ENCODE measurements around the gene NEK5.
"Not testable (repeated sequence)": the region's sequence is repeated elsewhere in the genome, so short reads cannot be mapped to it uniquely, and the experiment has no call there.

NEK5 gene

GRCh38 chr13:52105841-52106240 lies 23.0 kb downstream of the NEK5 start:
- no peak overlapping the region for H3K27ac ChIP-seq
- no peak for TF ChIP-seq ZFX (IDR thresholded peaks at IDR 0.05; ENCODE audit: borderline replicate concordance)

GRCh38 chr13:52104624-52105023 lies 24.2 kb downstream of the NEK5 start:
- no peak overlapping the region for H3K27ac ChIP-seq

DNA sequence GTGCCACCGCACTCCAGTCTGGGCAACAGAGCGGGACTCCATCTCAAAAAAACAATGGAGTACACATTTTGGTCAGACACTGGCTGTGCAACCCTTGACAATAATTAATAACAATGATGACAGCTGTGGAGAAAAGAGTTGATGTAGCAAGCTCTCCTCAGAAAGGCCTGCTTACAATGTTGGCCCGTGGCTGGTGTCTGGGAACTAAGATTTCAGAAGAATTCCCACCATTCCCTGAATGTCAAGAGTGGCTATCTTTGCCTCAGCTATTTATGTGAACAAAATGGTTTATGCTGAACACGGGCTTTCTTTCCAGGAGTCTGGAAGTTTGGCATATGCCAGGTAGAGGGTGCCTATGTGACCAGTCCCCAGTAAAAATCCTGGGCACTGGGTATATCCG lies 25.5 kb downstream of the NEK5 start:
- TF ChIP-seq ZFX (IDR thresholded peaks at IDR 0.05; ENCODE audit: borderline replicate concordance) (no peak), CTCF (IDR thresholded peaks at IDR 0.05) (no peak)

More at GRCh38 chr13:52104624-52105023, 24.2 kb downstream of the NEK5 start:
- TF ChIP-seq ZFX (IDR thresholded peaks at IDR 0.05; ENCODE audit: borderline replicate concordance) (no peak), CTCF (IDR thresholded peaks at IDR 0.05) (no peak)

DNA sequence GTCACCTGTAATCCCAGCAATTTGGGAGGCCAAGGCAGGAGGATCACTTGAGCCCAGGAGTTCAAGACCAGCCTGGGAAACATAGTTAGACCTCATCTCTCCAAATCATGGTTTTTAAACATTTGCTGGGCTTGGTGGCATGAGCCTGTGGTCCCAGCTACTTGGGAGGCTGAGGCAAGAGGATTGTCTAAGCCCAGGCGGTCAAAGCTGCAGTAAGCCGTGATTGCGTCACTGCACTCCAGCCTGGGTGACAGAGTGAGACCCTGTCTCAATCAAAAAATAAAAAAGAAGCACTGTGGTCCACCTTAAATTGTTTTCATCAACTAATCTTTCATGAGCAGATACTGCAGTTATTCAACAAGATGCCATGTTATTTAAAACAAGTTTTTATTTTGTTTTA lies 26.4 kb downstream of the NEK5 start:
- not testable (repeated sequence) for H3K27ac ChIP-seq

More for the DNA sequence above, 25.5 kb downstream of the NEK5 start:
- no peak overlapping the region for H3K27ac ChIP-seq

DNA sequence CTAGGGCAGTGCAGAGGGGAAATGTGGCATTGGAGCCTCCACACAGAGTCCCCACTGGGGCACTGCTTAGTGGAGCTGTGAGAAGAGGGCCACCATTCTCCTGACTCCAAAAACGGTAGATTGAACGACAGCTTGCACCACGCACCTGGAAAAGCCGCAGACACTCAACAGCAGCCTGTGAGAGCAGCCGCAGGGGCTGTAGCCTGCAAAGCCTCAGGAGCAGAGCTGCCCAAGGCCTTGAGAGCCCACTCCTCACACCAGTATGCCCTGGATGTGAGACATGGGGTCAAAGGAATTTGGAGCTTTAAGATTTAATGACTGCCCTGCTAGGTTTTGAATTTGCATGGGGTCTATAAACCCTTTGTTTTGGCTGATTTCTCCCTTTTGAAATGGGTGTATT lies 31.7 kb downstream of the NEK5 start:
- no peak overlapping the region for H3K27ac ChIP-seq
- TF ChIP-seq CTCF (IDR thresholded peaks at IDR 0.05) (no peak), ZFX (IDR thresholded peaks at IDR 0.05; ENCODE audit: borderline replicate concordance) (no peak)

DNA sequence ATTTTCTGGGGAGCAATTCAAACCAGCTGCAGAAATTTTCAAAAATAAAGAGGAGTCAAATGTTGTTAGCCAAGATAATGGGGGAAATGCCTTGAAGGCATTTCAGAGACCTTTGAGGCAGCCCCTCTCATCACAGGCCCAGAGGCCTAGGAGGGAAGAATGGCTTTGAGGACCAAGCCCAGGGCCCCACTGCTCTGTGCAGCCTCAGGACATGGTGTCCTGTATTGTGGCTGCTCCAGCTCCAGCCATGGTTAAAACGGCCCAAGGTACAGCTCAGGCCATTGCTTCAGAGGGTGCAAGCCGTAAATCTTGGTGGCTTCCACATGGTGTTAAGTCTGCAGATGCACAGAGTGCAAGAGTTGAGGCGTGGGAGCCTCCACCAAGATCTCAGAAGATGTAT lies 32.1 kb downstream of the NEK5 start:
- H3K27ac ChIP-seq: no peak overlapping the region
- TF ChIP-seq ZFX (IDR thresholded peaks at IDR 0.05; ENCODE audit: borderline replicate concordance) (no peak), CTCF (IDR thresholded peaks at IDR 0.05) (no peak)

DNA sequence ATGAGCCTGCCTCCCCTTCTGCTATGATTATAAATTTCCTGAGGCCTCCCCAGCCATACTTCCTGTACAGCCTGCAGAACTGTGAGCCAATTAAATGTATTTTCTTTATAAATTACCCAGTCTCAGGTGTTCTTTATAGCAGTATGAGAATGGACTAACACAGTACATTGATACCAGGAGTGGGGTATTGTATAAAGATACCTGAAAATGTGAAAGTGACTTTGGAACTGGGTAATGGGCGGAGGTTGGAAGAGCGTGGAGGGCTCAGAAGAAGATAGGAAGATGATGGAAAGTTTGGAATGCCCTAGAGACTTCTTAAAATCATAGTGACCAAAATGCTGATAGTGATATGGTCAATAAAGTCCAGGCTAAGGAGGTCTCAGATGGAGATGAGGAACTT lies 32.8 kb downstream of the NEK5 start:
- no peak for TF ChIP-seq CTCF (IDR thresholded peaks at IDR 0.05)
- no peak for TF ChIP-seq ZFX (IDR thresholded peaks at IDR 0.05; ENCODE audit: borderline replicate concordance)
- no peak overlapping the region for H3K27ac ChIP-seq

DNA sequence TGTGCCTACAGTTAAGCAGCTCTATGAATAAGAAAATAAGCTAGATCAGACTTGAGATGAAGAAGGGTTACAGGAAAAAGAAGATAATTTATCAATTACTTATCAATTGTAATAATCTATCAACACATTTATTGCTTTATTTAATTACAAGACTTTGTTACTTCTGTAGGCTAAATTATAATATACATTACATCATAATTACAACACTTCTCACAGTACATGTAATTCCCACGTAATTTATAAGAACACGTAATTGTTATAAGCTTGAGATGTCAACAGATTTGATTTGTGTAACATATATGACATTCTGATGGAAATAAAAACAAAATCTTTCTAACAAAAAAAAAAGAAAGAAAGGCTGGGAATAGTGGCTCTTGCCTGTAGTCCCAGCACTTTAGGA lies 36.8 kb downstream of the NEK5 start:
- TF ChIP-seq CTCF (IDR thresholded peaks at IDR 0.05) (no peak), ZFX (IDR thresholded peaks at IDR 0.05; ENCODE audit: borderline replicate concordance) (no peak)
- H3K27ac ChIP-seq: no peak overlapping the region

All from 22Rv1 (cell line).